ENCODE results near the gene OR4D2. TPM values are rescaled to one million over a fixed set of nuclear protein-coding genes. Genes with fewer than 3 reads are reported as not detected.

Gene OR4D2
- total RNA-seq, 4 donors from 2014 or later: not detected

DNA sequence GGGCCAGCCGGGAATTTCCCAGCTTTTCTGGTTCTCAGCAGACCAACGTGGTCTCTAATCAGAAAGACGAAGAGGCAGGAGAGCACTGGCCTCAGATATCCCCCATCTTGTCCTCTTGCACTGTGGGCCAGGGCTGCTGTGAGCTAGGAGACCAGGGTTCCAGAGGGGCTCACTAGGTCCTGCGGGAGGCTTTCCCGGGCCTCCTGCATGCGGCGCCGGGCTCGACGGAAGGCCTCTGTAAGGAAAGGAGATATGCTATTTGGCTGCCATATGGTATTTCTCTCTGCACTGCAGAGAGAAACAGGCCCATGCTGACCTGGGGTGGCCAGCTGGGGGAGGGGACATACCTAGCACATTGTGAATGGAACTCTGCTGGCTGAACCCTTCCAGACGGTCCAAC lies 39.2 kb downstream of the OR4D2 start:
- no peak for DNase-seq (ENCODE audit: low spot score in 2 of 2)
- Histone ChIP-seq H3K9me3 (no peaks in the 10 kb centered on the region), H3K4me3 (no peak overlapping the region), H3K36me3 (peaks cover 3 to 75% (median 5%) of the 10 kb centered on the region in 3 donors), H3K27ac (no peak overlapping the region), H3K27me3 (no peaks in the 10 kb centered on the region), H3K4me1 (no peaks in the 10 kb centered on the region)
- 88 to 92% methylated on average over 8 to 11 of the region's 11 CpGs for WGBS, 2 donors
- TF ChIP-seq EP300 (IDR thresholded peaks at IDR 0.05) (no peak), POLR2A (IDR thresholded peaks at IDR 0.05) (no peak)
- TF ChIP-seq, protein P1, sequence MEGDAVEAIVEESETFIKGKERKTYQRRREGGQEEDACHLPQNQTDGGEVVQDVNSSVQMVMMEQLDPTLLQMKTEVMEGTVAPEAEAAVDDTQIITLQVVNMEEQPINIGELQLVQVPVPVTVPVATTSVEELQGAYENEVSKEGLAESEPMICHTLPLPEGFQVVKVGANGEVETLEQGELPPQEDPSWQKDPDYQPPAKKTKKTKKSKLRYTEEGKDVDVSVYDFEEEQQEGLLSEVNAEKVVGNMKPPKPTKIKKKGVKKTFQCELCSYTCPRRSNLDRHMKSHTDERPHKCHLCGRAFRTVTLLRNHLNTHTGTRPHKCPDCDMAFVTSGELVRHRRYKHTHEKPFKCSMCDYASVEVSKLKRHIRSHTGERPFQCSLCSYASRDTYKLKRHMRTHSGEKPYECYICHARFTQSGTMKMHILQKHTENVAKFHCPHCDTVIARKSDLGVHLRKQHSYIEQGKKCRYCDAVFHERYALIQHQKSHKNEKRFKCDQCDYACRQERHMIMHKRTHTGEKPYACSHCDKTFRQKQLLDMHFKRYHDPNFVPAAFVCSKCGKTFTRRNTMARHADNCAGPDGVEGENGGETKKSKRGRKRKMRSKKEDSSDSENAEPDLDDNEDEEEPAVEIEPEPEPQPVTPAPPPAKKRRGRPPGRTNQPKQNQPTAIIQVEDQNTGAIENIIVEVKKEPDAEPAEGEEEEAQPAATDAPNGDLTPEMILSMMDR (IDR thresholded peaks at IDR 0.05): no peak

DNA sequence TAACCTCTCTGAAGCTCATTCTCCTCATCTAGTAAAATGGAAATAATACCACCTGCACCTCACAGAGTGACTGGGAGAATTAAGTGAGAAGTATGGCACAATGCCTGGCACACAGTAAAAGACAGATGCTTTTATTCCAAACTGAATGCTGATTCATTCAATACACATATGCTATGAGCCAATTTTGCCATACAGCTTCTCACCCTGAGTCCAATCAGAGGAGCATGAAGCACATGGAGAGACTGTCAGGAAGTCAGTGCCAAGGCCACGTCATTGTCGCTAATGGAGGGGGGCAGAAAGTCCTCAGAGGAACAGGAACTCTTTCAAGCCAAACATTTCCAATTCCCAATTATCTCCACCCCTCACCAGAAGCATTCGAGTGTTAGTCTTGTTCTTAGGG lies 40.7 kb downstream of the OR4D2 start:
- H3K27ac ChIP-seq: no peak overlapping the region
- no peak overlapping the region for H3K4me3 ChIP-seq
- peaks cover 3 to 90% (median 5%) of the 10 kb centered on the region in 3 donors for H3K36me3 ChIP-seq
- WGBS, 2 donors: 80 to 86% methylated on average over 3 of the region's 3 CpGs
- no peaks in the 10 kb centered on the region for H3K4me1 ChIP-seq
- H3K27me3 ChIP-seq: no peaks in the 10 kb centered on the region
- no peak for DNase-seq (ENCODE audit: low spot score in 2 of 2)
- TF ChIP-seq EP300 (IDR thresholded peaks at IDR 0.05): no peak
- TF ChIP-seq, protein P1 (IDR thresholded peaks at IDR 0.05): no peak
- no peak for TF ChIP-seq POLR2A (IDR thresholded peaks at IDR 0.05)
- no peaks in the 10 kb centered on the region for H3K9me3 ChIP-seq

DNA sequence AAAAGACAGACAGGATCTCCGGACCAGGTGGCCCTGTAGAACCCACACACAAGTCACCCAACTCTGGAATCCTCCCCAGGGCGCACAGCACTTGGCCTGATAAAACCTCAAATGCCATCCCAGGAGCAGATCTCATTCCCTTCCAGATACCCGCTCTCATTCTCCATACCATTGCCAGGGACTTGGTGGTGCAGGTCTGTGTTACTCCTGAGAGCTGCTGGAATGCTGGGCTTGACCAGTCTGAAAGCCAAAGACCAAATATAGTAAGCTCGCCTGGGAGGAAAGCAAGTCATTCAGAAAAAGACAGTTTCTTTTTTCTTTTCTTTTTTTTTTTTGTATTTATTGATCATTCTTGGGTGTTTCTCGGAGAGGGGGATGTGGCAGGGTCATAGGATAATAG lies 41.6 kb downstream of the OR4D2 start:
- H3K27ac ChIP-seq: no peak overlapping the region
- TF ChIP-seq POLR2A (IDR thresholded peaks at IDR 0.05): no peak
- no peak for TF ChIP-seq EP300 (IDR thresholded peaks at IDR 0.05)
- TF ChIP-seq, protein P1 (IDR thresholded peaks at IDR 0.05): no peak
- H3K27me3 ChIP-seq: no peaks in the 10 kb centered on the region
- 92 to 95% methylated on average over 5 of the region's 5 CpGs for WGBS, 2 donors
- peaks cover 3 to 92% (median 5%) of the 10 kb centered on the region in 3 donors for H3K36me3 ChIP-seq
- no peak for DNase-seq (ENCODE audit: low spot score in 2 of 2)
- H3K4me3 ChIP-seq: no peak overlapping the region
- no peaks in the 10 kb centered on the region for H3K9me3 ChIP-seq
- no peaks in the 10 kb centered on the region for H3K4me1 ChIP-seq

DNA sequence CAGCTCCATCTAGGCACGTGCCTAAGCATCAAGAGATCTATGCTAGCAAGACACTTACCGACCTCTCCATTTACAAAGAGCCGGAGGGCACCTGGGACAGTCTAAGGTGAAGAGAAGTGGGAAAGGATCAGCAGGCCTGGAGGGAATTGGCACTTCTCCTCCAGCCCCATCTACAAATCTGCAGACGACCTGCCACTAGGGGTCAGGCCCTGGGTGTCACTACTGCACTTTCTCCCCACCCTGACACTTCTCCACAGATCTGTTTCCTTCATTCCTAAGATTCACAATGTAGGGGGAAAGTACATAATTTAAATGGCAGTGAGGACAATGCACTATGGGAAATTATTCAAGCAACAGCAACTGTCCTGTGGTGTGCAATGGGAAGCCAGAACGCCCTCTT lies 44.1 kb downstream of the OR4D2 start:
- Histone ChIP-seq H3K27ac (no peak overlapping the region), H3K4me3 (no peak overlapping the region), H3K27me3 (no peaks in the 10 kb centered on the region), H3K9me3 (no peaks in the 10 kb centered on the region), H3K36me3 (peaks cover 0 to 98% (median 3%) of the 10 kb centered on the region in 3 donors), H3K4me1 (no peaks in the 10 kb centered on the region)
- 83 to 84% methylated on average over 5 of the region's 5 CpGs for WGBS, 2 donors
- DNase-seq (ENCODE audit: low spot score in 2 of 2): no peak
- TF ChIP-seq EP300 (IDR thresholded peaks at IDR 0.05) (no peak), POLR2A (IDR thresholded peaks at IDR 0.05) (no peak)
- TF ChIP-seq, protein P1 (IDR thresholded peaks at IDR 0.05): no peak

DNA sequence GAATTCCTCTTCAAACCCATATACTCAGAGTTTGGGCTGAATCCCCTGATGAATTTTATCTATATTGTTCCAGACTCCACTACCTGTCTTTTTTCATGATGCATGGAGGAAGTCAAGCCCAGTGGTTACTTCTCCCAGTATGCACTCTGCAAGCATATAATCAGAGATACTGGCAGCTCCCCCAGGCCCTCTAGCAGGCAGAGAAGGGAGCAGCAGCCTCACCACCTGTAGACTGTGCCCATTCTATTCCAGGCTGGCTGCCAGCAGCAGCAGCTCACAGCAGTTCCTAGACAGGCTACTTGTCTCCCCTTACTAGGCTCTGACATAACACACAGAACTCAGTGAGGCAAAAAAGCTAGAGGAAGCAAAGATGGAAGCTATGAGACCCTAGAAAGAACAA lies 48.9 kb downstream of the OR4D2 start:
- H3K27ac ChIP-seq: no peak overlapping the region
- no peak overlapping the region for H3K4me3 ChIP-seq
- peaks cover 0 to 64% (median 0%) of the 10 kb centered on the region in 3 donors for H3K36me3 ChIP-seq
- peaks cover 0 to 9% (median 3%) of the 10 kb centered on the region in 4 donors for H3K4me1 ChIP-seq
- no peaks in the 10 kb centered on the region for H3K9me3 ChIP-seq
- H3K27me3 ChIP-seq: no peaks in the 10 kb centered on the region
- TF ChIP-seq EP300 (IDR thresholded peaks at IDR 0.05) (no peak), POLR2A (IDR thresholded peaks at IDR 0.05) (no peak)
- TF ChIP-seq, protein P1 (IDR thresholded peaks at IDR 0.05): no peak
- DNase-seq (ENCODE audit: low spot score in 2 of 2): no peak
